OCI-LY7 (cell line): Measurements from ENCODE around the gene HTR3B. TPM values are rescaled to one million over a fixed set of nuclear protein-coding genes. Genes with fewer than 3 reads are reported as not detected.

ENCODE experiments used
- BruUV-seq: library from RNA; stranded (reverse); fragments of 400-500 nt; replicated peaks from 2 replicates; lab custom pipeline; 2021; lab: Mats Ljungman, UMichigan
- CTCF ChIA-PET: fragments of 300-600 bp; sonication (Branson Sonifier 250); formaldehyde crosslinking; loops from one replicate; lab custom pipeline; 2022; ENCODE audit warnings: antibody characterized with exemption; ENCODE audit not compliant: unreplicated experiment; lab: Charles Lee
- POLR2A ChIA-PET: fragments of 300-600 bp; sonication (Branson Sonifier 250); formaldehyde crosslinking; loops from one replicate; lab custom pipeline; 2022; ENCODE audit warnings: antibody characterized with exemption; lab: Charles Lee
- DNase-seq: peaks from one replicate; pipeline ENCODE4 v3.0.0-alpha.2; 2015; ENCODE audit warnings: low spot score
- H2AFZ ChIP-seq: fragments of 200-600 bp; sonication (generic), shearing (Covaris generic); 2 replicates; pipeline ENCODE4 v1.6.1; 2014; ENCODE audit warnings: mild to moderate bottlenecking, antibody characterized with exemption, low read length, moderate library complexity
- H3K27ac ChIP-seq: fragments of 200-600 bp; sonication (generic); 2 replicates; pipeline ENCODE4 v1.5.1; 2014; ENCODE audit warnings: mixed run types, low read depth, mild to moderate bottlenecking, moderate library complexity, low read length, inconsistent platforms; ENCODE audit not compliant: poor library complexity, severe bottlenecking
- H3K36me3 ChIP-seq: fragments of 200-600 bp; sonication (generic); 2 replicates; pipeline ENCODE4 v1.6.1; 2014; ENCODE audit warnings: mild to moderate bottlenecking, antibody characterized with exemption, low read length, moderate library complexity, mixed read lengths; ENCODE audit not compliant: insufficient read depth
- H3K4me1 ChIP-seq: fragments of 200-600 bp; sonication (generic); 2 replicates; pipeline ENCODE4 v1.5.1; 2014; ENCODE audit warnings: mild to moderate bottlenecking, low read length; ENCODE audit not compliant: insufficient read depth, poor library complexity, severe bottlenecking
- H3K4me2 ChIP-seq: fragments of 200-600 bp; sonication (generic); 2 replicates; pipeline ENCODE4 v1.6.1; 2014; ENCODE audit warnings: mild to moderate bottlenecking, low read length
- H3K4me3 ChIP-seq: fragments of 200-600 bp; sonication (generic); 2 replicates; pipeline ENCODE4 v1.5.1; 2014; ENCODE audit warnings: mild to moderate bottlenecking, low read depth, low read length; ENCODE audit not compliant: poor library complexity, severe bottlenecking
- H3K79me2 ChIP-seq: fragments of 200-600 bp; sonication (generic); 2 replicates; pipeline ENCODE4 v1.6.1; 2016; ENCODE audit warnings: low read depth, mild to moderate bottlenecking, low read length, moderate library complexity, mixed read lengths; ENCODE audit not compliant: insufficient read depth
- H3K9me2 ChIP-seq: fragments of 200-600 bp; sonication (generic); 2 replicates; pipeline ENCODE4 v1.6.1; 2016; ENCODE audit warnings: mild to moderate bottlenecking, low read length, mixed read lengths; ENCODE audit not compliant: insufficient read depth
- H3K9me3 ChIP-seq: fragments of 200-600 bp; sonication (generic); 2 replicates; pipeline ENCODE4 v1.6.1; 2014; ENCODE audit warnings: mild to moderate bottlenecking, mixed run types, low read length, mixed read lengths
- H4K20me1 ChIP-seq: fragments of 200-600 bp; sonication (generic); 2 replicates; pipeline ENCODE4 v1.6.1; 2014; ENCODE audit warnings: mild to moderate bottlenecking, antibody characterized with exemption, low read length, moderate library complexity, mixed read lengths; ENCODE audit not compliant: insufficient read depth
- CTCF ChIP-seq: fragments of 200-600 bp; sonication (generic); conservative IDR thresholded peaks from 2 replicates; pipeline ENCODE4 v1.5.1; 2014; ENCODE audit warnings: mild to moderate bottlenecking, antibody characterized with exemption, low read length, moderate library complexity, mixed read lengths
- EZH2phosphoT487 ChIP-seq: fragments of 200-600 bp; sonication (generic); IDR thresholded peaks from 2 replicates; pipeline ENCODE4 v1.6.1; 2018; ENCODE audit warnings: low read depth, borderline replicate concordance, mild to moderate bottlenecking, mixed run types, antibody characterized with exemption, low read length, moderate library complexity, mixed read lengths
- intact Hi-C: fragments of 100-400 bp; cut with micrococcal nuclease; formaldehyde crosslinking; loops from one replicate; pipeline ENCODE4 v1.10.0; 2022; ENCODE audit not compliant: unreplicated experiment
- total RNA-seq, 2 experiments: library from RNA; depleted of rRNA in 1 of 2; stranded (reverse); fragments of >200 nt in 1 of 2; shearing (Covaris generic) in 1 of 2; gene quantifications; 2 replicates each; pipeline ENCODE4 v1.2.3, GENCODE V29; 2014 to 2022

Gene HTR3B
- total RNA-seq, 2 experiments from 2014 or later = not detected

- no peak for TF ChIP-seq EZH2phosphoT487
- TF ChIP-seq CTCF = no peak
- no peaks in the 10 kb centered on the region for H4K20me1 ChIP-seq
- H3K4me2 ChIP-seq = no peak overlapping the region
- intact Hi-C loops = no loop called here
- no peaks in the 10 kb centered on the region for H3K9me3 ChIP-seq
- H3K4me3 ChIP-seq = no peak overlapping the region
- H3K4me1 ChIP-seq = peaks cover 20% of the 10 kb centered on the region
- no TSS peak for BruUV-seq
- no peaks in the 10 kb centered on the region for H3K9me2 ChIP-seq
- H3K79me2 ChIP-seq = peaks cover 11% of the 10 kb centered on the region
- no peak overlapping the region for H2AFZ ChIP-seq
- POLR2A ChIA-PET = no interaction called here
- CTCF ChIA-PET = no interaction called here
- no peak for DNase-seq
- H3K27ac ChIP-seq = no peak overlapping the region
- H3K36me3 ChIP-seq = no peaks in the 10 kb centered on the region
Observed at GRCh38 chr11:113880971-113881370, 23.6 kb upstream of the HTR3B start.

GRCh38 chr11:113881856-113882255 lies 22.7 kb upstream of the HTR3B start:
- Histone ChIP-seq H3K4me2 (no peak overlapping the region), H3K79me2 (peaks cover 5% of the 10 kb centered on the region), H3K4me1 (peaks cover 14% of the 10 kb centered on the region), H3K27ac (no peak overlapping the region), H3K9me2 (no peaks in the 10 kb centered on the region), H3K36me3 (no peaks in the 10 kb centered on the region), H2AFZ (no peak overlapping the region), H3K9me3 (no peaks in the 10 kb centered on the region), H4K20me1 (no peaks in the 10 kb centered on the region), H3K4me3 (no peak overlapping the region)
- POLR2A ChIA-PET = no interaction called here
- TF ChIP-seq CTCF = no peak
- TF ChIP-seq EZH2phosphoT487 = no peak
- no peak for DNase-seq
- CTCF ChIA-PET = no interaction called here
- no TSS peak for BruUV-seq
- intact Hi-C loops = no loop called here

GRCh38 chr11:113884361-113884836 lies 20.2 kb upstream of the HTR3B start:
- intact Hi-C loops = no loop called here
- POLR2A ChIA-PET = interaction anchor here (1.1 kb wide), 1 partner anchor 9 kb away, joined by 3 read pairs; no protein-coding TSS in a partner anchor
- H3K36me3 ChIP-seq = no peaks in the 10 kb centered on the region
- TF ChIP-seq EZH2phosphoT487 (no peak), CTCF (no peak)
- H3K9me2 ChIP-seq = no peaks in the 10 kb centered on the region
- no peak overlapping the region for H3K27ac ChIP-seq
- H3K4me3 ChIP-seq = no peak overlapping the region
- no peaks in the 10 kb centered on the region for H3K9me3 ChIP-seq
- no peaks in the 10 kb centered on the region for H4K20me1 ChIP-seq
- no peak overlapping the region for H2AFZ ChIP-seq
- no peak overlapping the region for H3K4me2 ChIP-seq
- CTCF ChIA-PET = no interaction called here
- no TSS peak for BruUV-seq
- no peaks in the 10 kb centered on the region for H3K4me1 ChIP-seq
- DNase-seq = no peak
- no peaks in the 10 kb centered on the region for H3K79me2 ChIP-seq
